IMR-90 (cell line): ENCODE measurements around the gene G3BP2. TPM values are rescaled to one million over a fixed set of nuclear protein-coding genes. Genes with fewer than 3 reads are reported as not detected.
A peak's percentile ranks its signal among the peaks of the same experiment; 100 is the strongest.

Source experiments
- ATAC-seq: fragments of 200-7000 bp; cut with Tn5 transposase; 2 replicates; pipeline ENCODE4 v1.9.1; 2020; ENCODE audit warnings: low read depth, mild to moderate bottlenecking, moderate library complexity
- BruUV-seq: library from RNA; stranded (reverse); fragments of 400-500 nt; replicated peaks from 2 replicates; lab custom pipeline; 2021; lab: Mats Ljungman, UMichigan
- CTCF ChIA-PET: fragments of 300-600 bp; formaldehyde crosslinking; extraction: SDS; loops from one replicate; lab custom pipeline; 2021; ENCODE audit warnings: antibody characterized with exemption; lab: Yijun Ruan, JAX
- POLR2A ChIA-PET: fragments of 300-600 bp; sonication (Branson Sonifier 250); formaldehyde crosslinking; loops from one replicate; lab custom pipeline; 2022; ENCODE audit warnings: antibody characterized with exemption; ENCODE audit not compliant: unreplicated experiment; lab: Charles Lee
- DNase-seq: peaks from one replicate; pipeline ENCODE4 v3.0.0; 2013
- H2AFZ ChIP-seq: replicated peaks from 2 replicates; pipeline ENCODE3; 2013; ENCODE audit warnings: low read length, mild to moderate bottlenecking; ENCODE audit not compliant: poor library complexity
- H2AK5ac ChIP-seq: 2 replicates; pipeline ENCODE4 v1.6.1; 2013; ENCODE audit warnings: low read depth, low read length, inconsistent platforms
- H2AK9ac ChIP-seq: replicated peaks from 2 replicates; pipeline ENCODE3; 2013; ENCODE audit warnings: mild to moderate bottlenecking, low read depth, low read length, moderate library complexity; ENCODE audit not compliant: poor library complexity
- H2BK120ac ChIP-seq: 2 replicates; pipeline ENCODE4 v1.6.1; 2013; ENCODE audit warnings: low read depth, low read length, inconsistent platforms
- H2BK15ac ChIP-seq: 3 replicates; pipeline ENCODE4 v1.6.1; 2013; ENCODE audit warnings: low read depth, low read length, inconsistent platforms
- H2BK20ac ChIP-seq: 2 replicates; pipeline ENCODE4 v1.6.1; 2013; ENCODE audit warnings: low read depth, mild to moderate bottlenecking, inconsistent platforms, low read length, moderate library complexity
- H2BK5ac ChIP-seq: 2 replicates; pipeline ENCODE4 v1.6.1; 2013; ENCODE audit warnings: mild to moderate bottlenecking, low read depth, low read length, inconsistent platforms; ENCODE audit not compliant: poor library complexity, severe bottlenecking
- H3K14ac ChIP-seq: replicated peaks from 2 replicates; pipeline ENCODE4 v1.6.1; 2013; ENCODE audit warnings: low read depth, low read length, inconsistent platforms
- H3K18ac ChIP-seq: 2 replicates; pipeline ENCODE4 v1.6.1; 2013; ENCODE audit warnings: low read depth, low read length, control low read depth
- H3K23ac ChIP-seq: 2 replicates; pipeline ENCODE4 v1.6.1; 2013; ENCODE audit warnings: low read depth, low read length, inconsistent platforms
- H3K27ac ChIP-seq: 2 replicates; pipeline ENCODE4 v1.5.1; 2013; ENCODE audit warnings: mild to moderate bottlenecking, control low read depth, low read length; ENCODE audit not compliant: insufficient read depth
- H3K27me3 ChIP-seq: 2 replicates; pipeline ENCODE4 v1.6.1; 2013; ENCODE audit warnings: low read length; ENCODE audit not compliant: control insufficient read depth, insufficient read depth
- H3K36me3 ChIP-seq: 2 replicates; pipeline ENCODE4 v1.6.1; 2013; ENCODE audit warnings: low read length, mixed read lengths; ENCODE audit not compliant: control insufficient read depth, insufficient read depth
- H3K4ac ChIP-seq: 2 replicates; pipeline ENCODE4 v1.6.1; 2013; ENCODE audit warnings: low read depth, low read length, inconsistent platforms
- H3K4me1 ChIP-seq: 2 replicates; pipeline ENCODE4 v1.6.1; 2013; ENCODE audit warnings: low read length, mixed read lengths; ENCODE audit not compliant: control insufficient read depth, insufficient read depth
- H3K4me2 ChIP-seq: 2 replicates; pipeline ENCODE4 v1.6.1; 2013; ENCODE audit warnings: low read depth, mild to moderate bottlenecking, control low read depth, low read length, moderate library complexity
- H3K4me3 ChIP-seq: 2 replicates; pipeline ENCODE4 v1.5.1; 2013; ENCODE audit warnings: low read depth, mild to moderate bottlenecking, control low read depth, low read length, moderate library complexity; ENCODE audit not compliant: insufficient read depth
- H3K56ac ChIP-seq: 2 replicates; pipeline ENCODE4 v1.6.1; 2013; ENCODE audit warnings: low read length, inconsistent platforms; ENCODE audit not compliant: insufficient read depth; ENCODE audit errors: extremely low read depth
- H3K79me1 ChIP-seq, 2 experiments: 2 replicates each; pipeline ENCODE4 v1.6.1; 2013; ENCODE audit warnings: low read length in 2 of 2, inconsistent platforms in 1 of 2, low read depth in 1 of 2
- H3K9ac ChIP-seq: 2 replicates; pipeline ENCODE4 v1.6.1; 2013; ENCODE audit warnings: low read depth, low read length, control low read depth
- H3K9me1 ChIP-seq: 2 replicates; pipeline ENCODE4 v1.6.1; 2013; ENCODE audit warnings: low read length, inconsistent platforms; ENCODE audit not compliant: insufficient read depth
- H3K9me3 ChIP-seq: 2 replicates; pipeline ENCODE4 v1.6.1; 2013; ENCODE audit warnings: low read length; ENCODE audit not compliant: control insufficient read depth, insufficient read depth
- H4K20me1 ChIP-seq: 2 replicates; pipeline ENCODE4 v1.6.1; 2013; ENCODE audit warnings: low read length, inconsistent platforms; ENCODE audit not compliant: insufficient read depth
- H4K5ac ChIP-seq: 2 replicates; pipeline ENCODE4 v1.6.1; 2013; ENCODE audit warnings: mild to moderate bottlenecking, low read depth, low read length, control low read depth
- H4K8ac ChIP-seq, 2 experiments: 2 replicates each; pipeline ENCODE4 v1.6.1; 2013; ENCODE audit warnings: low read depth in 2 of 2, low read length in 2 of 2, control low read depth in 1 of 2, inconsistent platforms in 1 of 2
- H4K91ac ChIP-seq: 2 replicates; pipeline ENCODE4 v1.6.1; 2013; ENCODE audit warnings: low read depth, low read length, inconsistent platforms; ENCODE audit not compliant: insufficient read depth
- BHLHE40 ChIP-seq: fragments of 150-350 bp; IDR thresholded peaks from 2 replicates; pipeline ENCODE4 v1.6.1; 2016; ENCODE audit warnings: mild to moderate bottlenecking, low read depth, low read length
- CEBPB ChIP-seq: IDR thresholded peaks from 2 replicates; pipeline ENCODE4 v1.6.1; 2012; ENCODE audit warnings: low read depth, low read length, improper control_type of control experiment
- CHD1 ChIP-seq: IDR thresholded peaks from 2 replicates; pipeline ENCODE4 v1.6.1; 2012; ENCODE audit warnings: low read depth, low read length, improper control_type of control experiment
- CTCF ChIP-seq: conservative IDR thresholded peaks from 2 replicates; pipeline ENCODE4 v1.5.1; 2012; ENCODE audit warnings: mild to moderate bottlenecking, low read depth, low read length, improper control_type of control experiment
- ELK1 ChIP-seq: fragments of 150-350 bp; IDR thresholded peaks from 2 replicates; pipeline ENCODE4 v1.6.1; 2016; ENCODE audit warnings: low read depth, mild to moderate bottlenecking, low read length, moderate library complexity, borderline replicate concordance
- FOS ChIP-seq: fragments of 150-350 bp; IDR thresholded peaks from 2 replicates; pipeline ENCODE4 v1.6.1; 2016; ENCODE audit warnings: low read depth, low read length
- MAFK ChIP-seq: IDR thresholded peaks from 2 replicates; pipeline ENCODE4 v1.6.1; 2012; ENCODE audit warnings: low read depth, low read length, improper control_type of control experiment
- MAZ ChIP-seq: IDR thresholded peaks from 2 replicates; pipeline ENCODE4 v1.6.1; 2012; ENCODE audit warnings: low read depth, mild to moderate bottlenecking, low read length, improper control_type of control experiment, moderate library complexity, borderline replicate concordance
- MXI1 ChIP-seq: IDR thresholded peaks from 2 replicates; pipeline ENCODE4 v1.6.1; 2012; ENCODE audit warnings: low read depth, mild to moderate bottlenecking, low read length, moderate library complexity, borderline replicate concordance
- NFE2L2 ChIP-seq: fragments of 150-350 bp; IDR thresholded peaks from 2 replicates; pipeline ENCODE4 v1.6.1; 2016; ENCODE audit warnings: low read depth, mild to moderate bottlenecking, low read length
- POLR2A ChIP-seq: IDR thresholded peaks from 2 replicates; pipeline ENCODE4 v1.6.1; 2012; ENCODE audit warnings: mild to moderate bottlenecking, low read depth, low read length
- RAD21 ChIP-seq: IDR thresholded peaks from 2 replicates; pipeline ENCODE4 v1.6.1; 2012; ENCODE audit warnings: low read length, improper control_type of control experiment
- RCOR1 ChIP-seq: IDR thresholded peaks from 2 replicates; pipeline ENCODE4 v1.6.1; 2012; ENCODE audit warnings: mild to moderate bottlenecking, low read length, improper control_type of control experiment; ENCODE audit not compliant: insufficient replicate concordance
- RFX5 ChIP-seq: IDR thresholded peaks from 2 replicates; pipeline ENCODE4 v1.8.0; 2012; ENCODE audit warnings: low read depth, mild to moderate bottlenecking, low read length, moderate library complexity
- SMC3 ChIP-seq: fragments of 150-350 bp; IDR thresholded peaks from 2 replicates; pipeline ENCODE4 v1.6.1; 2016; ENCODE audit warnings: low read depth, mild to moderate bottlenecking, antibody characterized with exemption, low read length, moderate library complexity
- USF2 ChIP-seq: fragments of 150-350 bp; IDR thresholded peaks from 2 replicates; pipeline ENCODE4 v1.6.1; 2017; ENCODE audit warnings: mild to moderate bottlenecking, antibody characterized with exemption, low read length, low read depth
- WGBS, 2 experiments: methylation state at CpG; one replicate each; pipeline versions ENCODE4 v1.1.5 to v1.1.7; 2013; ENCODE audit warnings: missing lambda C conversion rate in 2 of 2; ENCODE audit not compliant: insufficient read length in 1 of 2; ENCODE audit errors: extremely low coverage in 2 of 2; 5-methylcytosine and 5-hydroxymethylcytosine counted together
- dilution Hi-C: fragments of 300-500 bp; cut with HindIII; formaldehyde crosslinking; loops from one replicate; pipeline ENCODE4 v1.14.3; 2018; ENCODE audit warnings: low sequenced_read_pairs; ENCODE audit not compliant: unreplicated experiment
- in situ Hi-C: fragments of 300-500 bp; cut with MboI; formaldehyde crosslinking; loops from 3 replicates; pipeline ENCODE4 v1.14.3; 2019; ENCODE audit warnings: low sequenced_read_pairs, inconsistent platforms, mixed read lengths
- intact Hi-C: fragments of 100-400 bp; cut with micrococcal nuclease; formaldehyde crosslinking; loops from 2 replicates; pipeline ENCODE4 v1.10.0; 2022
- polyA plus RNA-seq, 3 experiments: library from polyadenylated mRNA; depleted of rRNA; stranded (reverse); fragments of >200 nt; gene quantifications; 2 replicates each; pipeline ENCODE4 v1.2.3, GENCODE V29; 2012; ENCODE audit warnings: low replicate concordance in 1 of 3
- total RNA-seq: library from RNA; depleted of rRNA; stranded (reverse); fragments of >200 nt; gene quantifications from 2 replicates; pipeline ENCODE4 v1.2.3, GENCODE V29; 2012

Gene G3BP2
- total and polyA plus RNA-seq, 2 of the 4 experiments (the other 2 are of a cell fraction) = 80.5 to 183 TPM

GRCh38 chr4:75643651-75644050, 29.6 kb downstream of the G3BP2 start:
- Histone ChIP-seq H3K4me2 (no peak overlapping the region), H4K5ac (no peak overlapping the region), H3K36me3 (peaks cover 26% of the 10 kb centered on the region), H3K4ac (no peak overlapping the region), H3K27me3 (no peaks in the 10 kb centered on the region), H4K8ac (no peak overlapping the region), H3K9me3 (no peaks in the 10 kb centered on the region), H3K14ac (no peak overlapping the region), H3K9ac (no peak overlapping the region), H3K27ac (no peak overlapping the region), H3K79me1 (peaks cover 6 to 8% of the 10 kb centered on the region in 2 experiments; a peak in 3 of 4 replicates), H4K91ac (no peak overlapping the region), H2AK5ac (no peak overlapping the region), H2AK9ac (no peak overlapping the region), H3K23ac (no peak overlapping the region), H2BK15ac (no peak overlapping the region), H2BK20ac (no peak overlapping the region), H2AFZ (no peak overlapping the region), H3K9me1 (peaks cover 3% of the 10 kb centered on the region; the same call in 1 of the 2 replicates), H3K56ac (no peak overlapping the region), H3K4me3 (no peak overlapping the region), H4K20me1 (no peaks in the 10 kb centered on the region), H3K18ac (no peak overlapping the region), H2BK5ac (no peak overlapping the region), H2BK120ac (no peak overlapping the region), H3K4me1 (no peaks in the 10 kb centered on the region)
- 90% methylated on average over 2 of the region's 3 CpGs; no CpG with 5 or more reads in 1 of the 2 experiments for WGBS, 2 experiments
- TF ChIP-seq CTCF = no peak
- TF ChIP-seq NFE2L2 = no peak
- TF ChIP-seq RAD21 = no peak
- no peak for TF ChIP-seq RFX5
- TF ChIP-seq CHD1 = no peak
- TF ChIP-seq MXI1 = no peak
- no peak for TF ChIP-seq POLR2A
- no peak for TF ChIP-seq SMC3
- no peak for TF ChIP-seq CEBPB
- no peak for TF ChIP-seq RCOR1
- no peak for TF ChIP-seq ELK1
- TF ChIP-seq MAFK = no peak
- TF ChIP-seq MAZ = no peak
- TF ChIP-seq BHLHE40 = no peak
- no peak for TF ChIP-seq FOS
- no peak for TF ChIP-seq USF2
- in situ Hi-C loops = no loop called here
- DNase-seq (no peak), ATAC-seq (peak; percentile 21; the same call in 1 of the 2 replicates)
- dilution Hi-C loops = no loop called here
- intact Hi-C loops = no loop called here
- BruUV-seq = no TSS peak
- ChIA-PET POLR2A (interaction anchor here (0.5 kb wide), 1 partner anchor 48 kb away, joined by 4 read pairs; no protein-coding TSS in a partner anchor), CTCF (no interaction called here)
